HepG2 (cell line): ENCODE measurements around the gene TPGS1.
A peak's percentile ranks its signal among the peaks of the same experiment; 100 is the strongest.

Experiments used
- BCL6 ChIP-seq: IDR thresholded peaks from 2 replicates; pipeline ENCODE4 v1.6.1; 2016; ENCODE audit warnings: missing genetic modification reagents, missing compliant biosample characterization
- FOSL2 ChIP-seq: sonication (generic); formaldehyde crosslinking; IDR thresholded peaks from 2 replicates; pipeline ENCODE4 v1.4.0; 2020; ENCODE audit warnings: missing genetic modification reagents
- POLR2G ChIP-seq: fragments of 200-400 bp; formaldehyde crosslinking; IDR thresholded peaks from 2 replicates; pipeline ENCODE4 v1.6.1; 2018; ENCODE audit warnings: mild to moderate bottlenecking, low read depth, low read length, moderate library complexity
- RBM22 ChIP-seq: fragments of 200-400 bp; formaldehyde crosslinking; optimal IDR thresholded peaks from 2 replicates; pipeline ENCODE3; 2017; ENCODE audit warnings: mild to moderate bottlenecking, low read length, moderate library complexity
- SIN3A ChIP-seq: IDR thresholded peaks from 2 replicates; pipeline ENCODE4 v1.6.1; 2011; ENCODE audit warnings: low read depth, mild to moderate bottlenecking, control low read depth, low read length, borderline replicate concordance
- TOPORS ChIP-seq: sonication (generic); formaldehyde crosslinking; IDR thresholded peaks from 2 replicates; pipeline ENCODE4 v1.8.0; 2023; ENCODE audit warnings: mild to moderate bottlenecking, missing genetic modification reagents
- ZNF232 ChIP-seq: sonication (generic); formaldehyde crosslinking; IDR thresholded peaks from 2 replicates; pipeline ENCODE4 v1.4.0; 2020; ENCODE audit warnings: missing genetic modification reagents, borderline replicate concordance
- ZNF331 ChIP-seq: sonication (generic); formaldehyde crosslinking; IDR thresholded peaks from 2 replicates; pipeline ENCODE4 v1.4.0; 2020; ENCODE audit warnings: missing genetic modification reagents
- TF ChIP-seq, protein P1 (sequence below), 2 experiments: fragments of 450-650 bp in 1 of 2; sonication (generic) in 1 of 2; formaldehyde crosslinking in 1 of 2; IDR thresholded peaks; 2 replicates each; pipeline versions ENCODE4 v1.6.1 to v1.8.0; 2016 to 2022; ENCODE audit warnings: antibody characterized with exemption in 1 of 2, mild to moderate bottlenecking in 1 of 2, missing genetic modification reagents in 1 of 2
- TF ChIP-seq, protein P2 (sequence below): sonication (generic); formaldehyde crosslinking; IDR thresholded peaks from 2 replicates; pipeline ENCODE4 v1.5.0; 2020; ENCODE audit warnings: mild to moderate bottlenecking, missing genetic modification reagents, moderate library complexity
- TF ChIP-seq, protein P3 (sequence below): sonication (generic); formaldehyde crosslinking; IDR thresholded peaks from 2 replicates; pipeline ENCODE4 v1.8.1; 2022; ENCODE audit warnings: mild to moderate bottlenecking, missing genetic modification reagents
- TF ChIP-seq, protein P4 (sequence below): sonication (generic); formaldehyde crosslinking; IDR thresholded peaks from 2 replicates; pipeline ENCODE4 v1.5.0; 2020; ENCODE audit warnings: mild to moderate bottlenecking, missing genetic modification reagents, borderline replicate concordance

DNA sequence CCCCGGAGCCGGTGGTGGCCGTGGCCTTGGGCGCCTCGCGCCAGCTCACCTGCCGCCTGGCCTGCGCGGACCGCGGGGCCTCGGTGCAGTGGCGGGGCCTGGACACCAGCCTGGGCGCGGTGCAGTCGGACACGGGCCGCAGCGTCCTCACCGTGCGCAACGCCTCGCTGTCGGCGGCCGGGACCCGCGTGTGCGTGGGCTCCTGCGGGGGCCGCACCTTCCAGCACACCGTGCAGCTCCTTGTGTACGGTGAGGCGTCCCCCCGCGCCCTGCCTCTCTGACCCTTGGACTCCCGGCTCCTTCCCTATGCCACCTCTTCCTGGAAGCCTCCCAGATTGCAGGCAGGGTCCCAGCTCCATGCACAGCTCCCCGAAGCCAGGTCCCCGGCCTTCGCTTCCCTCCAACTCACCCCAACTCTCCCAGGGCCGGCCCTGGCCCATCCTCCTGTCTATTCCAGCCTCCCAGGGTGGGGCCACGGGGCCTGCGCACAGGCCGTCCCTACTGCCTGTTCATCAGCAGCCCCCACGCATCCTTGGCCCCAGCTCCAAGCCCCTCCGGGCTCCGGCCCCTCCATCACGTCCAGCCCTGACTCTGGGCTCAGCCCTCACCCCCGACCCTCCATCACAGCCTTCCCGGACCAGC is 9.3 kb upstream of the TPGS1 start:
- TF ChIP-seq, protein P1, sequence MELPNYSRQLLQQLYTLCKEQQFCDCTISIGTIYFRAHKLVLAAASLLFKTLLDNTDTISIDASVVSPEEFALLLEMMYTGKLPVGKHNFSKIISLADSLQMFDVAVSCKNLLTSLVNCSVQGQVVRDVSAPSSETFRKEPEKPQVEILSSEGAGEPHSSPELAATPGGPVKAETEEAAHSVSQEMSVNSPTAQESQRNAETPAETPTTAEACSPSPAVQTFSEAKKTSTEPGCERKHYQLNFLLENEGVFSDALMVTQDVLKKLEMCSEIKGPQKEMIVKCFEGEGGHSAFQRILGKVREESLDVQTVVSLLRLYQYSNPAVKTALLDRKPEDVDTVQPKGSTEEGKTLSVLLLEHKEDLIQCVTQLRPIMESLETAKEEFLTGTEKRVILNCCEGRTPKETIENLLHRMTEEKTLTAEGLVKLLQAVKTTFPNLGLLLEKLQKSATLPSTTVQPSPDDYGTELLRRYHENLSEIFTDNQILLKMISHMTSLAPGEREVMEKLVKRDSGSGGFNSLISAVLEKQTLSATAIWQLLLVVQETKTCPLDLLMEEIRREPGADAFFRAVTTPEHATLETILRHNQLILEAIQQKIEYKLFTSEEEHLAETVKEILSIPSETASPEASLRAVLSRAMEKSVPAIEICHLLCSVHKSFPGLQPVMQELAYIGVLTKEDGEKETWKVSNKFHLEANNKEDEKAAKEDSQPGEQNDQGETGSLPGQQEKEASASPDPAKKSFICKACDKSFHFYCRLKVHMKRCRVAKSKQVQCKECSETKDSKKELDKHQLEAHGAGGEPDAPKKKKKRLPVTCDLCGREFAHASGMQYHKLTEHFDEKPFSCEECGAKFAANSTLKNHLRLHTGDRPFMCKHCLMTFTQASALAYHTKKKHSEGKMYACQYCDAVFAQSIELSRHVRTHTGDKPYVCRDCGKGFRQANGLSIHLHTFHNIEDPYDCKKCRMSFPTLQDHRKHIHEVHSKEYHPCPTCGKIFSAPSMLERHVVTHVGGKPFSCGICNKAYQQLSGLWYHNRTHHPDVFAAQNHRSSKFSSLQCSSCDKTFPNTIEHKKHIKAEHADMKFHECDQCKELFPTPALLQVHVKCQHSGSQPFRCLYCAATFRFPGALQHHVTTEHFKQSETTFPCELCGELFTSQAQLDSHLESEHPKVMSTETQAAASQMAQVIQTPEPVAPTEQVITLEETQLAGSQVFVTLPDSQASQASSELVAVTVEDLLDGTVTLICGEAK (IDR thresholded peaks at IDR 0.05), result no peak
- TF ChIP-seq, protein P1 (CRISPR knock-in tag; IDR thresholded peaks at IDR 0.05), result 0 out of 2 replicates have a peak, but pooled peaks have one; percentile 48
- TF ChIP-seq, protein P2, sequence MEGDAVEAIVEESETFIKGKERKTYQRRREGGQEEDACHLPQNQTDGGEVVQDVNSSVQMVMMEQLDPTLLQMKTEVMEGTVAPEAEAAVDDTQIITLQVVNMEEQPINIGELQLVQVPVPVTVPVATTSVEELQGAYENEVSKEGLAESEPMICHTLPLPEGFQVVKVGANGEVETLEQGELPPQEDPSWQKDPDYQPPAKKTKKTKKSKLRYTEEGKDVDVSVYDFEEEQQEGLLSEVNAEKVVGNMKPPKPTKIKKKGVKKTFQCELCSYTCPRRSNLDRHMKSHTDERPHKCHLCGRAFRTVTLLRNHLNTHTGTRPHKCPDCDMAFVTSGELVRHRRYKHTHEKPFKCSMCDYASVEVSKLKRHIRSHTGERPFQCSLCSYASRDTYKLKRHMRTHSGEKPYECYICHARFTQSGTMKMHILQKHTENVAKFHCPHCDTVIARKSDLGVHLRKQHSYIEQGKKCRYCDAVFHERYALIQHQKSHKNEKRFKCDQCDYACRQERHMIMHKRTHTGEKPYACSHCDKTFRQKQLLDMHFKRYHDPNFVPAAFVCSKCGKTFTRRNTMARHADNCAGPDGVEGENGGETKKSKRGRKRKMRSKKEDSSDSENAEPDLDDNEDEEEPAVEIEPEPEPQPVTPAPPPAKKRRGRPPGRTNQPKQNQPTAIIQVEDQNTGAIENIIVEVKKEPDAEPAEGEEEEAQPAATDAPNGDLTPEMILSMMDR (CRISPR knock-in tag), result no peak
- no peak for TF ChIP-seq BCL6 (CRISPR knock-in tag)
- TF ChIP-seq FOSL2, result no peak
- TF ChIP-seq TOPORS (CRISPR knock-in tag), result no peak
- TF ChIP-seq ZNF232 (CRISPR knock-in tag), result no peak
- TF ChIP-seq RBM22, result no peak
- no peak for TF ChIP-seq SIN3A
- TF ChIP-seq, protein P3, sequence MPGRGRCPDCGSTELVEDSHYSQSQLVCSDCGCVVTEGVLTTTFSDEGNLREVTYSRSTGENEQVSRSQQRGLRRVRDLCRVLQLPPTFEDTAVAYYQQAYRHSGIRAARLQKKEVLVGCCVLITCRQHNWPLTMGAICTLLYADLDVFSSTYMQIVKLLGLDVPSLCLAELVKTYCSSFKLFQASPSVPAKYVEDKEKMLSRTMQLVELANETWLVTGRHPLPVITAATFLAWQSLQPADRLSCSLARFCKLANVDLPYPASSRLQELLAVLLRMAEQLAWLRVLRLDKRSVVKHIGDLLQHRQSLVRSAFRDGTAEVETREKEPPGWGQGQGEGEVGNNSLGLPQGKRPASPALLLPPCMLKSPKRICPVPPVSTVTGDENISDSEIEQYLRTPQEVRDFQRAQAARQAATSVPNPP (CRISPR knock-in tag), result no peak
- TF ChIP-seq, protein P4, sequence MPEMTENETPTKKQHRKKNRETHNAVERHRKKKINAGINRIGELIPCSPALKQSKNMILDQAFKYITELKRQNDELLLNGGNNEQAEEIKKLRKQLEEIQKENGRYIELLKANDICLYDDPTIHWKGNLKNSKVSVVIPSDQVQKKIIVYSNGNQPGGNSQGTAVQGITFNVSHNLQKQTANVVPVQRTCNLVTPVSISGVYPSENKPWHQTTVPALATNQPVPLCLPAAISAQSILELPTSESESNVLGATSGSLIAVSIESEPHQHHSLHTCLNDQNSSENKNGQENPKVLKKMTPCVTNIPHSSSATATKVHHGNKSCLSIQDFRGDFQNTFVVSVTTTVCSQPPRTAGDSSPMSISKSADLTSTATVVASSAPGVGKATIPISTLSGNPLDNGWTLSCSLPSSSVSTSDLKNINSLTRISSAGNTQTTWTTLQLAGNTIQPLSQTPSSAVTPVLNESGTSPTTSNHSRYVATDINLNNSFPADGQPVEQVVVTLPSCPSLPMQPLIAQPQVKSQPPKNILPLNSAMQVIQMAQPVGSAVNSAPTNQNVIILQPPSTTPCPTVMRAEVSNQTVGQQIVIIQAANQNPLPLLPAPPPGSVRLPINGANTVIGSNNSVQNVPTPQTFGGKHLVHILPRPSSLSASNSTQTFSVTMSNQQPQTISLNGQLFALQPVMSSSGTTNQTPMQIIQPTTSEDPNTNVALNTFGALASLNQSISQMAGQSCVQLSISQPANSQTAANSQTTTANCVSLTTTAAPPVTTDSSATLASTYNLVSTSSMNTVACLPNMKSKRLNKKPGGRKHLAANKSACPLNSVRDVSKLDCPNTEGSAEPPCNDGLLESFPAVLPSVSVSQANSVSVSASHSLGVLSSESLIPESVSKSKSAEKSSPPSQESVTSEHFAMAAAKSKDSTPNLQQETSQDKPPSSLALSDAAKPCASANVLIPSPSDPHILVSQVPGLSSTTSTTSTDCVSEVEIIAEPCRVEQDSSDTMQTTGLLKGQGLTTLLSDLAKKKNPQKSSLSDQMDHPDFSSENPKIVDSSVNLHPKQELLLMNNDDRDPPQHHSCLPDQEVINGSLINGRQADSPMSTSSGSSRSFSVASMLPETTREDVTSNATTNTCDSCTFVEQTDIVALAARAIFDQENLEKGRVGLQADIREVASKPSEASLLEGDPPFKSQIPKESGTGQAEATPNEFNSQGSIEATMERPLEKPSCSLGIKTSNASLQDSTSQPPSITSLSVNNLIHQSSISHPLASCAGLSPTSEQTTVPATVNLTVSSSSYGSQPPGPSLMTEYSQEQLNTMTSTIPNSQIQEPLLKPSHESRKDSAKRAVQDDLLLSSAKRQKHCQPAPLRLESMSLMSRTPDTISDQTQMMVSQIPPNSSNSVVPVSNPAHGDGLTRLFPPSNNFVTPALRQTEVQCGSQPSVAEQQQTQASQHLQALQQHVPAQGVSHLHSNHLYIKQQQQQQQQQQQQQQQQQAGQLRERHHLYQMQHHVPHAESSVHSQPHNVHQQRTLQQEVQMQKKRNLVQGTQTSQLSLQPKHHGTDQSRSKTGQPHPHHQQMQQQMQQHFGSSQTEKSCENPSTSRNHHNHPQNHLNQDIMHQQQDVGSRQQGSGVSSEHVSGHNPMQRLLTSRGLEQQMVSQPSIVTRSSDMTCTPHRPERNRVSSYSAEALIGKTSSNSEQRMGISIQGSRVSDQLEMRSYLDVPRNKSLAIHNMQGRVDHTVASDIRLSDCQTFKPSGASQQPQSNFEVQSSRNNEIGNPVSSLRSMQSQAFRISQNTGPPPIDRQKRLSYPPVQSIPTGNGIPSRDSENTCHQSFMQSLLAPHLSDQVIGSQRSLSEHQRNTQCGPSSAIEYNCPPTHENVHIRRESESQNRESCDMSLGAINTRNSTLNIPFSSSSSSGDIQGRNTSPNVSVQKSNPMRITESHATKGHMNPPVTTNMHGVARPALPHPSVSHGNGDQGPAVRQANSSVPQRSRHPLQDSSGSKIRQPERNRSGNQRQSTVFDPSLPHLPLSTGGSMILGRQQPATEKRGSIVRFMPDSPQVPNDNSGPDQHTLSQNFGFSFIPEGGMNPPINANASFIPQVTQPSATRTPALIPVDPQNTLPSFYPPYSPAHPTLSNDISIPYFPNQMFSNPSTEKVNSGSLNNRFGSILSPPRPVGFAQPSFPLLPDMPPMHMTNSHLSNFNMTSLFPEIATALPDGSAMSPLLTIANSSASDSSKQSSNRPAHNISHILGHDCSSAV (CRISPR knock-in tag), result no peak
- TF ChIP-seq POLR2G, result no peak
- TF ChIP-seq ZNF331, result no peak
